Raji (cell line): ENCODE data around the gene MAP1B.

Source experiments
- POLR2A ChIP-seq: IDR thresholded peaks from 2 replicates; pipeline ENCODE4 v1.6.1; 2011; ENCODE audit warnings: low read depth, low read length, control low read depth; ENCODE audit not compliant: insufficient read depth

Gene MAP1B

GRCh38 chr5:72232838-72233237 lies 125.6 kb downstream of the MAP1B start:
- TF ChIP-seq POLR2A = no peak

GRCh38 chr5:72233835-72234234 lies 126.6 kb downstream of the MAP1B start:
- TF ChIP-seq POLR2A = no peak

GRCh38 chr5:72234265-72234700 lies 127.0 kb downstream of the MAP1B start:
- no peak for TF ChIP-seq POLR2A

GRCh38 chr5:72234868-72235267 lies 127.6 kb downstream of the MAP1B start:
- no peak for TF ChIP-seq POLR2A

- TF ChIP-seq POLR2A = no peak
Measured at GRCh38 chr5:72235725-72236124, 128.4 kb downstream of the MAP1B start.

- no peak for TF ChIP-seq POLR2A
Measured at GRCh38 chr5:72237415-72237814, 130.1 kb downstream of the MAP1B start.

GRCh38 chr5:72237879-72238278 lies 130.6 kb downstream of the MAP1B start:
- no peak for TF ChIP-seq POLR2A

- no peak for TF ChIP-seq POLR2A
Measured at GRCh38 chr5:72238712-72239445, 131.6 kb downstream of the MAP1B start.

- TF ChIP-seq POLR2A = no peak
Measured at GRCh38 chr5:72241346-72242003, 134.2 kb downstream of the MAP1B start.

- no peak for TF ChIP-seq POLR2A
Measured at GRCh38 chr5:72242796-72243475, 135.7 kb downstream of the MAP1B start.

- no peak for TF ChIP-seq POLR2A
Measured at GRCh38 chr5:72243706-72244105, 136.4 kb downstream of the MAP1B start.

- no peak for TF ChIP-seq POLR2A
Measured at GRCh38 chr5:72244862-72245371, 137.6 kb downstream of the MAP1B start.

GRCh38 chr5:72245546-72245945 lies 138.3 kb downstream of the MAP1B start:
- no peak for TF ChIP-seq POLR2A

- TF ChIP-seq POLR2A = no peak
Measured at GRCh38 chr5:72245951-72246532, 138.8 kb downstream of the MAP1B start.

GRCh38 chr5:72246954-72247442 lies 139.7 kb downstream of the MAP1B start:
- no peak for TF ChIP-seq POLR2A
